KG1 (cell line): ENCODE measurements around the gene RTN4R.

Source experiments
- DNase-seq: peaks from one replicate; lab custom pipeline; 2025; lab: John Stamatoyannopoulos, UW

Gene RTN4R

GRCh38 chr22:20241579-20242392, 26.3 kb downstream of the RTN4R start:
- no peak for DNase-seq

- DNase-seq, result no peak
Observed at GRCh38 chr22:20240900-20241299, 27.2 kb downstream of the RTN4R start.

- no peak for DNase-seq
Observed at GRCh38 chr22:20240447-20240764, 27.7 kb downstream of the RTN4R start.

- DNase-seq, result no peak
Observed at GRCh38 chr22:20239676-20240446, 28.3 kb downstream of the RTN4R start.

- DNase-seq, result no peak
Observed at GRCh38 chr22:20238901-20239675, 29.0 kb downstream of the RTN4R start.

GRCh38 chr22:20238536-20238900, 29.6 kb downstream of the RTN4R start:
- no peak for DNase-seq

GRCh38 chr22:20237480-20238440, 30.4 kb downstream of the RTN4R start:
- DNase-seq, result no peak

GRCh38 chr22:20236052-20236717, 31.9 kb downstream of the RTN4R start:
- DNase-seq, result no peak

- no peak for DNase-seq
Observed at GRCh38 chr22:20235389-20235991, 32.6 kb downstream of the RTN4R start.

- no peak for DNase-seq
Observed at GRCh38 chr22:20234760-20235388, 33.2 kb downstream of the RTN4R start.

GRCh38 chr22:20234314-20234682, 33.8 kb downstream of the RTN4R start:
- no peak for DNase-seq

- no peak for DNase-seq
Observed at GRCh38 chr22:20233351-20234313, 34.5 kb downstream of the RTN4R start.

GRCh38 chr22:20232781-20233180, 35.3 kb downstream of the RTN4R start:
- DNase-seq, result no peak

GRCh38 chr22:20232237-20232598, 35.9 kb downstream of the RTN4R start:
- DNase-seq, result no peak

GRCh38 chr22:20231514-20232236, 36.4 kb downstream of the RTN4R start:
- DNase-seq, result no peak

GRCh38 chr22:20230777-20231420, 37.2 kb downstream of the RTN4R start:
- DNase-seq, result no peak

GRCh38 chr22:20229916-20230775, 38.0 kb downstream of the RTN4R start:
- DNase-seq, result no peak
